Activated T-helper 1 cell treated with anti-CD3 and anti-CD28 coated beads, Interleukin-12 subunit alpha, Interleukin-12 subunit beta, Interleukin-2, Interleukin-4 antibody, amounts not matched to agents 30 ng/mL and 10 ng/mL and 1 ng/mL, durations not matched to agents 14 hours and 24 hours and 36 hours (primary cell): ENCODE results near the gene ANAPC15. TPM values are rescaled to one million over a fixed set of nuclear protein-coding genes. Genes with fewer than 3 reads are reported as not detected.
"Not testable (repeated sequence)": the region's sequence is repeated elsewhere in the genome, so short reads cannot be mapped to it uniquely, and the experiment has no call there.

Source experiments
- DNase-seq: peaks from one replicate; pipeline ENCODE4 v3.0.0; 2021; ENCODE audit warnings: low spot score
- H3K27ac Mint-ChIP-seq: one replicate; pipeline ENCODE4 v1.8.0; 2021; ENCODE audit warnings: mild to moderate bottlenecking, mixed read lengths
- H3K27me3 Mint-ChIP-seq: one replicate; pipeline ENCODE4 v1.8.0; 2022; ENCODE audit warnings: mild to moderate bottlenecking, moderate library complexity, mixed read lengths; ENCODE audit not compliant: insufficient read depth
- H3K36me3 Mint-ChIP-seq: one replicate; pipeline ENCODE4 v1.8.0; 2021; ENCODE audit warnings: low read depth, mixed read lengths
- H3K4me1 Mint-ChIP-seq: one replicate; pipeline ENCODE4 v1.8.0; 2021; ENCODE audit warnings: low read depth, mixed read lengths
- H3K4me3 Mint-ChIP-seq: one replicate; pipeline ENCODE4 v1.8.0; 2021; ENCODE audit warnings: mild to moderate bottlenecking, moderate library complexity, mixed read lengths
- H3K9me3 Mint-ChIP-seq: one replicate; pipeline ENCODE4 v1.8.0; 2021; ENCODE audit warnings: mixed read lengths
- intact Hi-C: fragments of 100-400 bp; cut with micrococcal nuclease; formaldehyde crosslinking; loops from one replicate; pipeline ENCODE4 v1.15.1; 2024
- total RNA-seq: library from RNA; stranded (reverse); gene quantifications from 2 replicates; pipeline ENCODE4 v1.2.3, GENCODE V29; 2022

ANAPC15 gene
- total RNA-seq, 1 donor from 2014 or later: 49.4 TPM

DNA sequence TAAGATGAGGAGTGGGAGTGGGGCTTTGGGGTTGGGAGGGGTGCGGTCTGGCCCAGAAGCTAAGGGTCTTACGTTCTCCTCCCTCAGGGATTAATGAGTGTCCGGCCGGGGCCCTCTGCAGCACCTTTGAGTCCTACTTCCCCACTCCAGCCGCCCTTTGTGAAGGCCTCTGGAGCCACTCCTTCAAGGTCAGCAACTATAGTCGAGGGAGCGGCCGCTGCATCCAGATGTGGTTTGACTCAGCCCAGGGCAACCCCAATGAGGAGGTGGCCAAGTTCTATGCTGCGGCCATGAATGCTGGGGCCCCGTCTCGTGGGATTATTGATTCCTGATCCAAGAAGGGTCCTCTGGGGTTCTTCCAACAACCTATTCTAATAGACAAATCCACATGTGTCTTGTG, 27.0 kb upstream of the ANAPC15 start:
- no peak overlapping the region for H3K4me3 Mint-ChIP-seq
- no peak for DNase-seq
- peaks cover 34% of the 10 kb centered on the region for H3K4me1 Mint-ChIP-seq
- intact Hi-C loops: no loop called here
- H3K36me3 Mint-ChIP-seq: no peaks in the 10 kb centered on the region
- no peak overlapping the region for H3K27ac Mint-ChIP-seq
- H3K9me3 Mint-ChIP-seq: peaks cover 3% of the 10 kb centered on the region
- H3K27me3 Mint-ChIP-seq: peaks cover 14% of the 10 kb centered on the region

DNA sequence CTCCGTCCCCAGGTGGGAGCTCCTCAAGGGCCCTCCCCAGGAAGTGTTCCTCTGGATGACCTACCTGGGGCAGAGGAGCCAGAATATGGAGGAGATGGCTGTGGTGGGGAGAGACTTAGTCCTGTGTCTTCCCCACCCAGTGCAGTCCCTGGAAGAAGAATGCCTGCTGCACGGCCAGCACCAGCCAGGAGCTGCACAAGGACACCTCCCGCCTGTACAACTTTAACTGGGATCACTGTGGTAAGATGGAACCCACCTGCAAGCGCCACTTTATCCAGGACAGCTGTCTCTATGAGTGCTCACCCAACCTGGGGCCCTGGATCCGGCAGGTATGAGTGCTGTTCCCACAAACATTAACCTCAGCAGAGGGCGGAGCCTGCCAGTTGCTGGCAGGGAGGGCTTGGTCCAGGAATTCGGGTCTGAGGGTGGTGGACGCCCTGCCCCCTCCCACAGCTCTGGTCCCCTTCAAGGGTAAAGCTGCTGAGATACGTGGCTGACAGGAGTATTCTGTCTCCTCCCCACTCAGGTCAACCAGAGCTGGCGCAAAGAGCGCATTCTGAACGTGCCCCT, 26.4 kb upstream of the ANAPC15 start:
- intact Hi-C loops: no loop called here
- H3K4me3 Mint-ChIP-seq: no peak overlapping the region
- H3K9me3 Mint-ChIP-seq: peaks cover 3% of the 10 kb centered on the region
- no peaks in the 10 kb centered on the region for H3K36me3 Mint-ChIP-seq
- peaks cover 31% of the 10 kb centered on the region for H3K4me1 Mint-ChIP-seq
- DNase-seq: no peak
- peaks cover 12% of the 10 kb centered on the region for H3K27me3 Mint-ChIP-seq
- H3K27ac Mint-ChIP-seq: no peak overlapping the region

DNA sequence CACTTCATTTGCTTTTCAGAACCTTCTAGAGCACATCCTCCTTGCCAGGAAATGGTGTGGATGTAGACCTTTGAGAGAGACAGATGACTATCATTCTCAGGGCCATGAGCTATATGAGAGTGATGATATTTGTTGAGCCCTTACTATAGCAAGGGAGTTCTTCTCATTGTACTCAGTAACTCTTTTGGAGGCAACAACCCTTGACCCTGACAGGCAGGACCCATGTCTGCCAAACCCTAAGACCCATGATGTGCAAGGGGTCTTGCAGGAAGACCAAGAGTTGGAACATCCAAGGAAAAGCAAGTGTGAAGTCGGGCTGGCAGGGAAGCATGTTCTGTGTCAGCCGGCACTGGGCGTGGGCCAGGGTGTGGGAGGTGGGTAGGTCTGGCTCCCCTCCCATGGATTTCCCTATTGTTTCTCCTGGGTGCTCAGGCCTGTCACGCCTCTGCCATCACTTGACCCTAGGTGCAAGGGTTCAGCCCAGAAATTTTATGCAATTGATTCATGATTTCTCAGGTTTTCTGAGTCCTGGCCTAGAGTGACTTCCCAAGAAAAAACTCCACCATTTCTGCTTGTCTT, 24.3 kb upstream of the ANAPC15 start:
- H3K9me3 Mint-ChIP-seq: peaks cover 3% of the 10 kb centered on the region
- DNase-seq: no peak
- H3K4me3 Mint-ChIP-seq: no peak overlapping the region
- intact Hi-C loops: no loop called here
- peaks cover 5% of the 10 kb centered on the region for H3K27me3 Mint-ChIP-seq
- peaks cover 23% of the 10 kb centered on the region for H3K4me1 Mint-ChIP-seq
- H3K27ac Mint-ChIP-seq: no peak overlapping the region
- H3K36me3 Mint-ChIP-seq: no peaks in the 10 kb centered on the region

DNA sequence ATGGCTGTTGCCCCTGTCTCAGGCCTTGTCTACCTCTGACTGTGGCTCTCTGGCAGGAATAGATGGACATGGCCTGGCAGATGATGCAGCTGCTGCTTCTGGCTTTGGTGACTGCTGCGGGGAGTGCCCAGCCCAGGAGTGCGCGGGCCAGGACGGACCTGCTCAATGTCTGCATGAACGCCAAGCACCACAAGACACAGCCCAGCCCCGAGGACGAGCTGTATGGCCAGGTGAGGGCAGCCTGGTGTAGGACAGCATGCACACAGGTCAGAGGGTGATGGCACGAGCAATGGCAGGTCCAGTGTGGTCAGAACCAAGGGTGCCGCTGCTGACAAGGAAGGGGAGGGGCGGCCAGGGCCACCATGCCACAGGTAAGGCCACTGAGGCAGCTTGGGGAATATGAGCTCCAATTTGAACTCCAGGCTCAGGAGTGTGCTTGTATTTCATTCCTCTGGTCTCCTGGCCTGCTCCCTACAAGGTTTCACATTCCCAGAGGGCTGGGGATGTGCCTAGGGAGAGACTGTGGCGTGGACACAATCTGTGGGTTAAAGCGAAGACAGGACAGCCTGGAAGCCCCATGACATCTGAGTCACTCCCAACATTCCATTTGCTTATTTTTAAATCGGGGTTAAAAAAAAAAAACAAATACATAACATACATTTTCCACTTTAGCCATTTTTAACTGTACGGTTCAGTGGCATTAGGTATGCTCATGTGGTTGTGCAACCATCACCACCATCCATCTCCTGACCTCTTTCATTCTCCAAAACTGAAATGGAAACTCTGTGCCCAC, 23.6 kb upstream of the ANAPC15 start:
- no peak overlapping the region for H3K27ac Mint-ChIP-seq
- H3K36me3 Mint-ChIP-seq: no peaks in the 10 kb centered on the region
- H3K4me3 Mint-ChIP-seq: no peak overlapping the region
- no peak for DNase-seq
- intact Hi-C loops: no loop called here
- peaks cover 17% of the 10 kb centered on the region for H3K4me1 Mint-ChIP-seq
- H3K9me3 Mint-ChIP-seq: peaks cover 3% of the 10 kb centered on the region
- peaks cover 4% of the 10 kb centered on the region for H3K27me3 Mint-ChIP-seq

DNA sequence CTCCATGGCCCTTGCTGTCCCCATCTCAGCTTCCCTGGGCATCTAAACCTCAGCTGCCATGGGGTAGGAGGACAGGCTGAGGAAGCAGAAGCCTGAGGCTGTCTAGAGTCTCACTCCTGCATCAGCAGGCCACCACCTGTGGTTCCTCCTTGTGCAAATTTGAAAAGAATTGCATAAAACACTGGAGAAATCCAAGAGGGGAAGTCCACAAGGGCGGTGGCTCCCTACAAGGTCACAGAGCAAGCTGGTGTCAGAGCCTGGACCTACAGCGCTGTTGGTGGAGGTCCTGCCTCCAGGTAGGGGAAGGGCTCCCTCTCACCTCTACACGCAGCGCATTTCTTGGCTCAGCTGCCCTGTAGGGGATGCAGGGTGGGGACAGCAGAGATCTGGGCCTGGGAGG, 23.0 kb upstream of the ANAPC15 start, which contains the start of gene FOLR3:
Gene FOLR3, plus strand, starts transcription at position 253 of the 400 bp plus-strand sequence. CDS start 228 bp downstream, outside the sequence.
- H3K9me3 Mint-ChIP-seq, intact Hi-C loops, H3K27me3 Mint-ChIP-seq, H3K4me3 Mint-ChIP-seq, H3K27ac Mint-ChIP-seq, H3K36me3 Mint-ChIP-seq, DNase-seq: not testable (repeated sequence)
- H3K4me1 Mint-ChIP-seq: peaks cover 11% of the 10 kb centered on the region

DNA sequence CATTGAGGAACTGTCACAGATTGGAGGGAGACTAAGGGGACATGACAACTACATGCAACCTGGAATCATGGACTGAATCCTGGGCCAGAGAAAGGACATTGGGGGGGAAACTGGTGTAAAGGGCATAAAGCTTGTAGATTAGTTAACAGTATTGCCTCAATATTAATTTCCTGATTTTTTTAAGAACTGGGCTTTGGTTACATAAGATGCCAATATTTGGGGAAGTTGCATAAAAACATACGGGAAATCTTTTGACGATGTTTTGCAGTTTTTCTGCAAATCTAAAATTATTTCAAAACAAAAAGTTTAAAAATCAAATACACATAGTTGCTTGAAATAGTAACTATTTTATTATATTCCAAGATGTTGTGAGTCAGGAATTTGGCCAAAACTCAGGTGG, 20.2 kb upstream of the ANAPC15 start:
- H3K4me1 Mint-ChIP-seq: peaks cover 6% of the 10 kb centered on the region
- H3K9me3 Mint-ChIP-seq: peaks cover 17% of the 10 kb centered on the region
- H3K4me3 Mint-ChIP-seq: no peak overlapping the region
- intact Hi-C loops: no loop called here
- peaks cover 3% of the 10 kb centered on the region for H3K36me3 Mint-ChIP-seq
- peaks cover 12% of the 10 kb centered on the region for H3K27me3 Mint-ChIP-seq
- no peak overlapping the region for H3K27ac Mint-ChIP-seq
- DNase-seq: no peak

DNA sequence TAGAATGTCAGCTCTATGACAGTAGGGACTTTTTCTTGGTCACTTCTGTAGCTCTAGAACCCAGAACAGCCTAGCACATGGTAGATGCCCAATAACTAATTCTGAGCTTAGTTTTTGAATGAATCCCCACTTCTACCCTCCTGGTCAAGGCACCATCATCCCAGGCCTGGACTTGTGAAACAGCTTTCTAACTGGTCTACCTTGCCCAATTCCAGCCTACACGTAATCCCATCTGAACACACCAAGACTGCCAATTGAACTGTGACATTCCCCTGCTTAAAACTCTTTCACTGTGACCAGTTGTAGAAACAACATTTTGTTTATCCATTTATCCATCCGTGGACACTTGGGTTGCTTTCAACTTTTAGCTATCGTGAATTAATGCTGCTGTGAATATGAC, 16.9 kb upstream of the ANAPC15 start:
- peaks cover 21% of the 10 kb centered on the region for H3K27me3 Mint-ChIP-seq

DNA sequence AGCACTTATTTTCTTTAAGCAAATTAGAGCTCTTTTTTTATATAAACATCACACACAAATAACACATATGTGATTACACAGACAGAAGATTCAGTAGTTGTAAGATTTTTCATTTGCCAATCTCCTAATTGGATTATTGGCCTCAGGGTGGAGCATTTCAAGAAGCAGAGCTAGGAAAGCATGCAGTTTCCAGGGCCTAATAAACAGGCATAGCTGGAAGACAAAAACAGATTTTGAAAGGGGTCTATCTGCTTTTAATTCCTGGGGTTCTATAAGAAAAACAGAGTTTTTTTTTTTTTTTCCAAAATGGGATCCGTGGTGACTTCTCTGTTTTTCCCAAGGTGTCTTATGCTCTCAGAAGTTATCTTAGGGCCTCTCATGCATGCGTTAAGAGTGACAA, 15.4 kb upstream of the ANAPC15 start:
- Mint-ChIP-seq H3K36me3 (peaks cover 5% of the 10 kb centered on the region), H3K27ac (no peak overlapping the region), H3K27me3 (peaks cover 21% of the 10 kb centered on the region), H3K4me3 (no peak overlapping the region), H3K4me1 (no peaks in the 10 kb centered on the region), H3K9me3 (peaks cover 15% of the 10 kb centered on the region)
- intact Hi-C loops: no loop called here
- no peak for DNase-seq

More for the DNA sequence above, 16.9 kb upstream of the ANAPC15 start:
- Mint-ChIP-seq H3K36me3 (peaks cover 3% of the 10 kb centered on the region), H3K4me1 (no peaks in the 10 kb centered on the region), H3K27ac (no peak overlapping the region), H3K4me3 (no peak overlapping the region), H3K9me3 (peaks cover 15% of the 10 kb centered on the region)
- no peak for DNase-seq
- intact Hi-C loops: no loop called here

DNA sequence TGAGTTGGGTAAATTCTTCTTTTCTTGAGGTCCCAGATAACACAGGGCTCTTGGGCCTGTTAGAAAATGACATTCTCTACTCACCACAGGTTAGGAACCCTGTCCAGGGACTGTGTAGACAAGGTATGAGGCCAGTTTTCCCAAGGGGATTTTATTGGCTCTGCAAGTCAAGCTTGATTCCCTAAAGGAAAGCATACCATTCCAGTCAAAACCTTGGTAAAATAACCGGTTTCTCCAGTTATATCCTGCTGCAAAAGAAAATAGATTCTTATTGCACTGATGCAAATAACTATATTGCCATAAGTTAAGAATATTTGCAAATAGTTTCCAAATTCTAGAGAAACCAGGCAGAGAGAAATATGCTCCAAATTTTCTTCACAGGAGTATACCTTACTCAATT, 13.5 kb upstream of the ANAPC15 start:
- Mint-ChIP-seq H3K9me3 (peaks cover 15% of the 10 kb centered on the region), H3K27ac (no peak overlapping the region), H3K4me1 (no peaks in the 10 kb centered on the region), H3K36me3 (peaks cover 5% of the 10 kb centered on the region), H3K27me3 (peaks cover 19% of the 10 kb centered on the region), H3K4me3 (no peak overlapping the region)
- DNase-seq: no peak
- intact Hi-C loops: no loop called here

DNA sequence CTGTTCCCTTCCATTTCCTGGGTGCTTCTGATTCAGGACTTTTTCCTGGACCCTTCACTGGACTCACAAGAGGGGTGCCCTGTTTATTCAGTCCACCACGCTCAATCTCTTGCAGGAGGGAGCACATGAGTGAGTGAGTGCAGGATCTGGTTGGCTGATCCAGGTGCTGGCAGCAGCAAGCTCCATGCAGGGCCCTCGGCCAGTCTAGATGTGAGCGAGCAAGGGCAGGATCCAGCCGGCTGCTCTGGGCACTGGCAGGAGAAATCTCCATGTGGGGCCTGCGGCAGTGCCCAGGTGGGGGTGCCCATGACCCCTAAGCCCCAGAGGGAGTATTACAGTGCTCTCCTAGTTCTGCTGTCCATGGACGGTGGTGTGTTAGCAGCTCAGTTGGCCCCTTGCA, 11.6 kb upstream of the ANAPC15 start:
- intact Hi-C loops: no loop called here
- Mint-ChIP-seq H3K9me3 (peaks cover 12% of the 10 kb centered on the region), H3K4me3 (no peak overlapping the region), H3K36me3 (peaks cover 3% of the 10 kb centered on the region), H3K27ac (no peak overlapping the region), H3K4me1 (no peaks in the 10 kb centered on the region), H3K27me3 (peaks cover 16% of the 10 kb centered on the region)
- no peak for DNase-seq

DNA sequence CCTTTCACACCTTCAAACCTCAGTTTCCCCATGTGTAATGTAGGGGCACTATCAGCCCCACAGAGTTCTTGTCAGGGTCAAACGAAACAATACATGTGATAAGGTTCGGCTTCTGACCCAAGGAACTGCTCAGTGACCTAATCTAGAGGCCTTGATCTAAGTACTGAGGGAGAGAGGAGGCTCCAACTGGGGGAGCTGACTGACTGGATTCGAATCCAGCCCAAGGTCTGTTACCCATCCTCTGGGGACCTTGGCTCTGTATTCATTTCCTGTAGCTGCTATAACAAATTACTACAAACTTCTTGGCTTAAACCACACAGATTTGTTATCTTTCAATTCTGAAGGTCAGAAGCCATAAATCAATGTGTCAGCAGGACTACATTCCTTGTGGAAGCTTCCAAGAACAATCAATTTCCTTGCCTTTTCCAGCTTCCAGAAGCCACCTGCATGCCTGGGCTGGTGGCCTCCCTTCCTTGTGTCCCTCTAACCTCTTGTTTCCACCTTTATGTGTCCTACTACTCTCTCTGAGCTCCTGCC, 10.7 kb upstream of the ANAPC15 start:
- intact Hi-C loops: no loop called here
- H3K27ac Mint-ChIP-seq: no peak overlapping the region
- peaks cover 2% of the 10 kb centered on the region for H3K36me3 Mint-ChIP-seq
- peaks cover 5% of the 10 kb centered on the region for H3K9me3 Mint-ChIP-seq
- no peak for DNase-seq
- H3K4me3 Mint-ChIP-seq: no peak overlapping the region
- no peaks in the 10 kb centered on the region for H3K4me1 Mint-ChIP-seq
- peaks cover 10% of the 10 kb centered on the region for H3K27me3 Mint-ChIP-seq

DNA sequence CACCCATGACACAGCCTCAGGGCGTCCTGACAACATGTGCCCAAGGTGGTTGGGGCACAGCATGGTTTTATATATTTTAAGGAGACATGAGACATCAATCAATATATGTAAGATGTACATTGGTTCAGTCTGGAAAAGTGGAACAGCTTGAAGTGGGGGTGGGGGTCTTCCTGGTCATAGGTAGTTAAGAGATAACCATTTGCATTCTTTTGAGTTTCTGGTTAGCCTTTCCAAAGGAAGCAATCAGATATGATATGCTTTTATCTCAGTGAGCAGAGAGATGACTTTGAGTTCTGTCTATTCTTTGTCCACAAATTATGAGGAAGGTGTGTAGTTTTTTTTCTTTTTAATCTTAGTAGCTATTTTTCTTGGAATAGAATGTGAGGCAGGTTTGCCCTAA, 10.1 kb upstream of the ANAPC15 start:
- H3K9me3 Mint-ChIP-seq: peaks cover 1% of the 10 kb centered on the region
- no peaks in the 10 kb centered on the region for H3K4me1 Mint-ChIP-seq
- peaks cover 2% of the 10 kb centered on the region for H3K36me3 Mint-ChIP-seq
- H3K27me3 Mint-ChIP-seq: peaks cover 10% of the 10 kb centered on the region
- no peak for DNase-seq
- intact Hi-C loops: no loop called here
- H3K4me3 Mint-ChIP-seq: no peak overlapping the region
- no peak overlapping the region for H3K27ac Mint-ChIP-seq

DNA sequence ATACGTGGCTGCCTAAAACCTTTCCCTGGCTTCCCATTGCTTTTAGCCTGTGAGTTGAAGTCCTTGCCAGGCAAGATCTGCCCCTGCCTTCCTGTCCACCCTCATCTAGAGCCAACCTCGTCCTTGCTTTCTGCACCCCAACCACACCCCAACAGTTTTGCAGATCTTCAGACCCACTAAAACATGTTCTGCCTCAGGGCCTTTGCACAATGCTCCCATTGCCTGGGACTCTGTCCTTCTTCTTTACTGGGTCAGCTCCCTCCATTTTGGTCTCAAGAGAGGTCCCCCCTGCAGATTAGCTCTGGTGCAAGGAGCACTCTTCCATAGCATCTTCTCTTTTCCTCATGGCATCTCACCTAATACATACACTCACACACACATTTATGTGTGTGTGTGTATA, 8.4 kb upstream of the ANAPC15 start:
- intact Hi-C loops: no loop called here
- Mint-ChIP-seq H3K4me3 (no peak overlapping the region), H3K36me3 (peaks cover 2% of the 10 kb centered on the region), H3K4me1 (no peaks in the 10 kb centered on the region), H3K9me3 (no peaks in the 10 kb centered on the region), H3K27me3 (peaks cover 8% of the 10 kb centered on the region), H3K27ac (no peak overlapping the region)
- no peak for DNase-seq
